IPS-20b (cell line): ENCODE data around the gene MAP7D3.

Experiments
- H3K27ac ChIP-seq: one replicate; pipeline ENCODE4 v1.5.1; 2013; ENCODE audit warnings: low read length
- H3K27me3 ChIP-seq: 2 replicates; pipeline ENCODE4 v1.6.1; 2013; ENCODE audit warnings: mild to moderate bottlenecking, low read length, inconsistent platforms; ENCODE audit not compliant: insufficient read depth
- H3K36me3 ChIP-seq: 2 replicates; pipeline ENCODE4 v1.6.1; 2013; ENCODE audit warnings: low read depth, mild to moderate bottlenecking, inconsistent platforms, low read length, moderate library complexity; ENCODE audit not compliant: insufficient read depth
- H3K4me1 ChIP-seq: 2 replicates; pipeline ENCODE4 v1.6.1; 2013; ENCODE audit warnings: mild to moderate bottlenecking, control low read depth, inconsistent platforms, low read length, moderate library complexity; ENCODE audit not compliant: insufficient read depth
- H3K4me3 ChIP-seq: 2 replicates; pipeline ENCODE4 v1.5.1; 2013; ENCODE audit warnings: mild to moderate bottlenecking, low read length, inconsistent platforms
- H3K9ac ChIP-seq: 2 replicates; pipeline ENCODE4 v1.6.1; 2013; ENCODE audit warnings: low read depth, mild to moderate bottlenecking, inconsistent platforms, low read length, moderate library complexity
- H3K9me3 ChIP-seq: 2 replicates; pipeline ENCODE4 v1.6.1; 2013; ENCODE audit warnings: mild to moderate bottlenecking, low read depth, low read length, inconsistent platforms; ENCODE audit not compliant: insufficient read depth

MAP7D3 gene

DNA sequence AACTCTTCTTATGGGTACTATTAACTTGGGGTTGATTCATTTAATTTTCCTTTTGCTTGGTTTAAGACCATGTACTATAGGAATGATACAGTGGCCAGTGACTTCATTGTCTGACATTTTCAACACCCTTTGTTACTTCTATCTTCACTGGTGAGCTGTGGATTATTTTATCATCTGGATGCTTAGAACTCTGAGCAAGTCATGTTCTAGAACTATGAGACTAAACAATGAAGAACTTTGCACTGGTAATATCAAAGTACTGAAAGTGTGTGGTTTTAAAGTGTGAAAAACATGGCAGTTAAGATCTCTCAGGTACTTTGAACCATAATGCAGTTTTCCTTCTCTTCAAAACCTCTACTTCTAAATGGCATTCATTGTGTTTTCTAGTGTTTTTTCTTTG is 47.8 kb downstream of the MAP7D3 start:
- no peak overlapping the region for H3K9ac ChIP-seq
- H3K4me3 ChIP-seq = no peak overlapping the region
- peaks cover 3% of the 10 kb centered on the region; the same call in 1 of the 2 replicates for H3K4me1 ChIP-seq
- peaks cover 11% of the 10 kb centered on the region; the same call in 1 of the 2 replicates for H3K36me3 ChIP-seq
- no peak overlapping the region for H3K27ac ChIP-seq
- H3K27me3 ChIP-seq = no peaks in the 10 kb centered on the region
- no peaks in the 10 kb centered on the region for H3K9me3 ChIP-seq

DNA sequence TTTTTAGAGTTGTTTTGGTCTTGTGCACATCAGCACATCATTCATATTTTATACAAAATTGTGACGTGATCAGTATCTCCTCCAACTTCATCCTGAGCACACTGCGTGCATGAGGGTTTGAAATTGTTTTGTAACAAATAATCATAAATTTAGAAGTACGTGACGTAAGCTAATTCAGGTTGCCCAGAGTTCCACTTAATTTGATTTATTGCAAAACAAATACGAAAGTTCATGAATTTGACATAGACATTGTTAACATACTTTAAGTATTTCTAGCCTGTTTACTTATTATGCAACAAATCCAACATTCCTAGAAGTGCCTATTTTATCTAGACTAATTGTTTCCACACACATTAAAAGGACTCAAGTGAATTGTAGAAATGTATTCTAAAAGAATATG is 48.3 kb downstream of the MAP7D3 start:
- Histone ChIP-seq H3K4me1 (peaks cover 3% of the 10 kb centered on the region; the same call in 1 of the 2 replicates), H3K9ac (no peak overlapping the region), H3K27ac (no peak overlapping the region), H3K36me3 (peaks cover 7% of the 10 kb centered on the region; the same call in 1 of the 2 replicates), H3K27me3 (no peaks in the 10 kb centered on the region), H3K4me3 (no peak overlapping the region), H3K9me3 (no peaks in the 10 kb centered on the region)

DNA sequence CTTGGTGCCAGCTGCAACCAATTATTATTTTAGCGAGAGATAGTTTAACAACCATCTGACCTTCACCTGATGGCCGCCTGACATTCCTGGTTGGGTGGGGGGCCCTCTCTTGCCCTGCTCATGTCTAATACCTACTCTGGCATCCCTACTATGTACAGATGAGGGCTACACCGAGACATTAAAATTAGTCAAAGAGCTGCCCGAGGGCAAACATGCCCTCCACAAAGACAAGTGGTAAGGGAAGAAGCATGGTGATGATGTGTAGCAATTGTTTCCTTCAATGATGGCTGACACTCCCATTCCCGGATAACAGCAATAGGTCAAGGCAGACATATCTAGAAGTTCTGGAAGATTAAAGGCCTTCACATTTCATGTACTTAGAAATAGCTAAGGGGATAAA is 49.6 kb downstream of the MAP7D3 start:
- H3K27ac ChIP-seq = no peak overlapping the region
- no peak overlapping the region for H3K9ac ChIP-seq
- no peaks in the 10 kb centered on the region for H3K9me3 ChIP-seq
- H3K4me3 ChIP-seq = no peak overlapping the region
- H3K36me3 ChIP-seq = no peaks in the 10 kb centered on the region
- peaks cover 3% of the 10 kb centered on the region; the same call in 1 of the 2 replicates for H3K4me1 ChIP-seq
- H3K27me3 ChIP-seq = no peaks in the 10 kb centered on the region

DNA sequence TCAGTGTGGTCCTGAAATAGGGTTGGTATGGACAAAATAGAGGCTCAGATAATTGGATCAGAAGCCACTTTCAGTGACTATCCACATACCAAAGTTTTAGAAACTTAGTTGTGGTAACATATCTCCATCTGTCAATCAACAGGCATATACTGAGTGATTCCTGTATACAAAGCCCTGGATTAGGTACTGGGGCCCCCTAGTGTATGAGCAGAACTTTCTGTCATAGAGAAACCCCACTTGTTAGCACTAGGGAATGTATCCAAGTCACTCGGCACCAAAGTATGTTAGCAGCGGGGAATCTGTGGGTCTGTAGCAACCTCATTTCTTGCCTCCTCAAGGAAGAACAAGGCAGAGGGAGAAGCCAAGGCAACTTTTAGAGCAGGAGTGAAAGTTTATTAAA is 50.7 kb downstream of the MAP7D3 start:
- Histone ChIP-seq H3K4me1 (peaks cover 3% of the 10 kb centered on the region; the same call in 1 of the 2 replicates), H3K4me3 (no peak overlapping the region), H3K36me3 (no peaks in the 10 kb centered on the region), H3K27ac (no peak overlapping the region), H3K27me3 (no peaks in the 10 kb centered on the region), H3K9ac (no peak overlapping the region), H3K9me3 (no peaks in the 10 kb centered on the region)

DNA sequence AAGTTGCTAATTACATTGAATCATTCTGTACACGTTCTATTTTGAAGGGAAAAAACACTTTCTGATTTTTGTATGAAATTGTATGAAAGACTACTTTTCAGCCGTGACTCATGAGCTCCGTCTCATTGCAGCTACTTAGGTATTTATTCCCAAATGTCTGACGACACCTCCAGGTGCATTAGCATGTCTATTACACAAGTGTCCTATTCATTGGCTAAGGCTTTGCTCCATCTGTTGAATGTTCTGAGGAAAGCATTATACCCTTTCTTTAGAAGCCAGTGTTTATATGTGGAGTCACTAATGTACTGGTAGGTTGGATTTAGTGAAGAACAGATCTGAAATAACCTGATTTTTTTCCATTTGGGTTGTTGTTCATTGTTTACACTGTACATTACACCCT is 51.8 kb downstream of the MAP7D3 start:
- no peak overlapping the region for H3K27ac ChIP-seq
- H3K4me1 ChIP-seq = peaks cover 3% of the 10 kb centered on the region; the same call in 1 of the 2 replicates
- no peaks in the 10 kb centered on the region for H3K9me3 ChIP-seq
- H3K9ac ChIP-seq = no peak overlapping the region
- H3K36me3 ChIP-seq = no peaks in the 10 kb centered on the region
- H3K4me3 ChIP-seq = no peak overlapping the region
- no peaks in the 10 kb centered on the region for H3K27me3 ChIP-seq

DNA sequence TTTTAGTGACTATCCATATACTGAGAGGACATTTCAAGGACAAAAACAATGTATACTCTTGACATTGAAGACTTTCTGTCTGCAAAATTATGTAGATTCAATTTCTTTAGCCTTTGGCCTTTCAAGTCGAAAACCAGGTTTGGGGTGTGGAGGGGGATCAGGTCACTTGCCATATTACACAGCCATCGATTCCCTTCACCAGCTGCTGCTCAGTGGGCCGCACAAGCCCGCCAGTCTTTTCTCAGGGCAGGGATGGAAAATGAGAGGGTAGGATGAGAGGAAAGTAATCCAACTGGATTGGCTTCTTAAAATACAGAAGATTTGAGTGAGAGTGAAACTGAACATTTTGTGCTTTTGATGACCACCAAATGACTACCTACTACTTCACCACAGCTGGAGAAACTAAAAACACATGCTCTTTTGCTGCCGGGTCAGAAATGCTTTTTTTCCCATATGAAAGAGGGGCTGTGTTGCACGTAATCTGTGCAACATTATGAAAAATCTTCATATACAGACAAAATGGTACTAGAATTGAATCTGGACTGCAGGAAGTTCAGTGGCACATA is 52.4 kb downstream of the MAP7D3 start:
- Histone ChIP-seq H3K27me3 (no peaks in the 10 kb centered on the region), H3K9me3 (no peaks in the 10 kb centered on the region), H3K4me1 (peaks cover 3% of the 10 kb centered on the region; the same call in 1 of the 2 replicates), H3K36me3 (no peaks in the 10 kb centered on the region), H3K9ac (no peak overlapping the region), H3K4me3 (no peak overlapping the region), H3K27ac (no peak overlapping the region)

GRCh38 chrX:136198010-136198409 is 53.2 kb downstream of the MAP7D3 start:
- Histone ChIP-seq H3K4me1 (peaks cover 3% of the 10 kb centered on the region; the same call in 1 of the 2 replicates), H3K9me3 (no peaks in the 10 kb centered on the region), H3K36me3 (no peaks in the 10 kb centered on the region), H3K4me3 (no peak overlapping the region), H3K9ac (no peak overlapping the region), H3K27me3 (no peaks in the 10 kb centered on the region), H3K27ac (no peak overlapping the region)

- H3K4me1 ChIP-seq = peaks cover 3% of the 10 kb centered on the region; the same call in 1 of the 2 replicates
- no peak overlapping the region for H3K4me3 ChIP-seq
- H3K9me3 ChIP-seq = no peaks in the 10 kb centered on the region
- H3K27ac ChIP-seq = no peak overlapping the region
- no peaks in the 10 kb centered on the region for H3K27me3 ChIP-seq
- H3K36me3 ChIP-seq = no peaks in the 10 kb centered on the region
- H3K9ac ChIP-seq = no peak overlapping the region
These were observed 54.5 kb downstream of the MAP7D3 start for GRCh38 chrX:136196691-136197155.

GRCh38 chrX:136195247-136195646 is 56.0 kb downstream of the MAP7D3 start:
- Histone ChIP-seq H3K4me1 (peaks cover 3% of the 10 kb centered on the region; the same call in 1 of the 2 replicates), H3K4me3 (no peak overlapping the region), H3K27me3 (no peaks in the 10 kb centered on the region), H3K27ac (no peak overlapping the region), H3K9ac (no peak overlapping the region), H3K9me3 (no peaks in the 10 kb centered on the region), H3K36me3 (no peaks in the 10 kb centered on the region)

DNA sequence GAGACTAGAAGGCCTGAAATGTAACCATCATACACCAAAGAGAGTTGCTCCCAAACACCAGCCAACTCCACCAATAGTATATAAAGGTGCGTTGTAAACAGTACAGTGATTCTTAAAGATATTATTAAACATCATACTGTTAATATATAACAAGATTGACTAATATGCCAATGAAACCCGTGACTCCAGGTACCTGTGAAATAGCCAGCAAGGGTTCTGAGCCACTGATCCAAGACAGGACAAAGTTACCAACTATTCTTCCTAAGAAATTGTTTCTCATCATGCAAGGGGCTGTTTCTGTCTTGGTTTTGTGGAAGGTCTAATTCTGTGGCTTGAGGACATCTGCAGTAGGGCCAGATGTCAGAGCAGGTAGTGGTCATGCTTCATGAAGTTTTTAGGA is 56.7 kb downstream of the MAP7D3 start:
- H3K9me3 ChIP-seq = no peaks in the 10 kb centered on the region
- no peaks in the 10 kb centered on the region for H3K27me3 ChIP-seq
- no peaks in the 10 kb centered on the region for H3K36me3 ChIP-seq
- no peak overlapping the region for H3K27ac ChIP-seq
- H3K9ac ChIP-seq = no peak overlapping the region
- no peak overlapping the region for H3K4me3 ChIP-seq
- peaks cover 2% of the 10 kb centered on the region; the same call in 1 of the 2 replicates for H3K4me1 ChIP-seq

DNA sequence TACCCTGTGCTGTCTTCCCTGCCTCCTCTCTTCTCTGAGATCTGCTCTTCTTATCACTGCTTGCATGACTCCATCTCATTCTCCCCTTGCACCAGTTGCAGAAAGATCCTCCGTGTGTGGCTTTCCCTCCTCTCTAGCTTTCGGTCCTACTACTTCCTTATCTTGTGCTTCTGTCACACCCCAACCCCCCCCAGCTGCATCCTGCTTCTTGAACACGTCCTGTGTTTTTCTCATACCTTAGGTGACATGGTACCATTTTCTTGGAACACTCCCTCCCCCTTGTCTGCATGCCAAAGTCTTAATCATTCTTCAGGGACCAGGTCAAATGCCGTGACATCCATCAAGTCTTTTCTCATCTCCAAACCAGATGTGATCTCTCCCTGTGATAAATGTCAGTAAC is 57.4 kb downstream of the MAP7D3 start:
- H3K4me1 ChIP-seq = no peaks in the 10 kb centered on the region
- no peaks in the 10 kb centered on the region for H3K9me3 ChIP-seq
- H3K36me3 ChIP-seq = no peaks in the 10 kb centered on the region
- H3K9ac ChIP-seq = no peak overlapping the region
- H3K27ac ChIP-seq = no peak overlapping the region
- H3K4me3 ChIP-seq = no peak overlapping the region
- no peaks in the 10 kb centered on the region for H3K27me3 ChIP-seq

GRCh38 chrX:136192839-136193414 is 58.3 kb downstream of the MAP7D3 start:
- Histone ChIP-seq H3K9me3 (no peaks in the 10 kb centered on the region), H3K4me1 (no peaks in the 10 kb centered on the region), H3K27me3 (no peaks in the 10 kb centered on the region), H3K27ac (no peak overlapping the region), H3K36me3 (no peaks in the 10 kb centered on the region), H3K9ac (no peak overlapping the region), H3K4me3 (no peak overlapping the region)
